HG03432 (cell line): Measurements from ENCODE around the gene CNTN4.
"Not testable (repeated sequence)": the region's sequence is repeated elsewhere in the genome, so short reads cannot be mapped to it uniquely, and the experiment has no call there.

Experiments
- ATAC-seq: cut with Tn5 transposase; IDR thresholded peaks from one replicate; pipeline ENCODE4 v1.9.1; 2021; ENCODE audit warnings: mild to moderate bottlenecking, moderate library complexity; ENCODE audit not compliant: unreplicated experiment

Gene CNTN4

GRCh38 chr3:2098398-2099027, at the start of gene CNTN4:
Gene CNTN4, plus strand, starts transcription at chr3:2098866.
- peak; percentile 72 for ATAC-seq

- no peak for ATAC-seq
Measured at GRCh38 chr3:2061360-2061759, 37.3 kb upstream of the CNTN4 start.

- ATAC-seq: no peak
Measured at GRCh38 chr3:2071531-2071930, 27.1 kb upstream of the CNTN4 start.

- ATAC-seq: no peak
Measured at GRCh38 chr3:2078821-2079220, 19.8 kb upstream of the CNTN4 start.

- ATAC-seq: no peak
Measured at GRCh38 chr3:2082871-2083480, 15.7 kb upstream of the CNTN4 start.

- ATAC-seq: not testable (repeated sequence)
Measured at GRCh38 chr3:2083558-2083957, 15.1 kb upstream of the CNTN4 start.

- ATAC-seq: no peak
Measured at GRCh38 chr3:2090095-2090911, 8.4 kb upstream of the CNTN4 start.

- no peak for ATAC-seq
Measured at GRCh38 chr3:2092758-2093157, 5.9 kb upstream of the CNTN4 start.

- no peak for ATAC-seq
Measured at GRCh38 chr3:2094941-2095340, 3.7 kb upstream of the CNTN4 start.

- no peak for ATAC-seq
Measured at GRCh38 chr3:2096216-2096615, 2.5 kb upstream of the CNTN4 start.

GRCh38 chr3:2097641-2098191, 950 bp upstream of the CNTN4 start:
- ATAC-seq: no peak

GRCh38 chr3:2099028-2099671, 484 bp downstream of the CNTN4 start:
- ATAC-seq: peak; percentile 32

GRCh38 chr3:2099779-2100191, 1.1 kb downstream of the CNTN4 start:
- ATAC-seq: no peak

GRCh38 chr3:2106438-2106837, 7.8 kb downstream of the CNTN4 start:
- no peak for ATAC-seq

GRCh38 chr3:2110597-2111117, 12.0 kb downstream of the CNTN4 start:
- no peak for ATAC-seq

- ATAC-seq: no peak
Measured at GRCh38 chr3:2114617-2115275, 16.1 kb downstream of the CNTN4 start.

GRCh38 chr3:2130726-2131125, 32.1 kb downstream of the CNTN4 start:
- no peak for ATAC-seq

GRCh38 chr3:2133146-2133545, 34.5 kb downstream of the CNTN4 start:
- ATAC-seq: no peak

GRCh38 chr3:2137651-2138050, 39.0 kb downstream of the CNTN4 start:
- no peak for ATAC-seq

GRCh38 chr3:2141482-2141881, 42.8 kb downstream of the CNTN4 start:
- ATAC-seq: no peak
